ENCODE results near the gene ITPR1. TPM values are rescaled to one million over a fixed set of nuclear protein-coding genes. Genes with fewer than 3 reads are reported as not detected.

ITPR1 gene
- polyA plus RNA-seq, 1 donor from 2014 or later, result 2.1 TPM

- H3K27ac ChIP-seq (ENCODE audit: low read length), result no peak overlapping the region
- H3K9me2 ChIP-seq (ENCODE audit: insufficient read depth, low read length), result no peaks in the 10 kb centered on the region
- no peaks in the 10 kb centered on the region for H3K79me2 ChIP-seq (replicated peaks; ENCODE audit: insufficient read depth, low read length)
- H3K9ac ChIP-seq (ENCODE audit: low read length), result no peak overlapping the region
- no peaks in the 10 kb centered on the region for H3K36me3 ChIP-seq (ENCODE audit: insufficient read depth, low read length)
- TF ChIP-seq CTCF (IDR thresholded peaks at IDR 0.05; ENCODE audit: poor library complexity, severe bottlenecking), result no peak
- TF ChIP-seq RAD21 (conservative IDR thresholded peaks at IDR 0.05), result no peak
- no peak for TF ChIP-seq POLR2AphosphoS5 (IDR thresholded peaks at IDR 0.05)
- no peak for TF ChIP-seq SMC3 (conservative IDR thresholded peaks at IDR 0.05; ENCODE audit: poor library complexity)
- TF ChIP-seq TAF1 (IDR thresholded peaks at IDR 0.05; ENCODE audit: low read depth), result no peak
- no peak for TF ChIP-seq REST (IDR thresholded peaks at IDR 0.05; ENCODE audit: borderline replicate concordance)
- TF ChIP-seq EZH2 (IDR thresholded peaks at IDR 0.05; ENCODE audit: borderline replicate concordance, insufficient read depth, low read length, poor library complexity, severe bottlenecking), result no peak
- TF ChIP-seq MXI1 (conservative IDR thresholded peaks at IDR 0.05; ENCODE audit: poor library complexity, severe bottlenecking), result no peak
- no peak for TF ChIP-seq EP300 (conservative IDR thresholded peaks at IDR 0.05; ENCODE audit: poor library complexity, severe bottlenecking)
- H3K4me2 ChIP-seq (ENCODE audit: low read length), result no peak overlapping the region
- H3K27me3 ChIP-seq (ENCODE audit: insufficient read depth, low read depth, low read length), result no peaks in the 10 kb centered on the region
- no peak overlapping the region for H2AFZ ChIP-seq (ENCODE audit: low read depth, low read length)
- H3K9me3 ChIP-seq (ENCODE audit: low read length), result no peaks in the 10 kb centered on the region
- H3K4me3 ChIP-seq (ENCODE audit: low read length), result no peak overlapping the region
- no peaks in the 10 kb centered on the region for H4K20me1 ChIP-seq (ENCODE audit: insufficient read depth)
- H3F3A ChIP-seq (ENCODE audit: insufficient read depth, low read length, poor library complexity, severe bottlenecking), result no peaks in the 10 kb centered on the region
Observed at GRCh38 chr3:4642611-4643010, 149.5 kb downstream of the ITPR1 start.

- H3K9me2 ChIP-seq (ENCODE audit: insufficient read depth, low read length), result no peaks in the 10 kb centered on the region
- H3K9ac ChIP-seq (ENCODE audit: low read length), result no peak overlapping the region
- TF ChIP-seq SMC3 (conservative IDR thresholded peaks at IDR 0.05; ENCODE audit: poor library complexity), result no peak
- no peak for TF ChIP-seq REST (IDR thresholded peaks at IDR 0.05; ENCODE audit: borderline replicate concordance)
- TF ChIP-seq RAD21 (conservative IDR thresholded peaks at IDR 0.05), result no peak
- TF ChIP-seq POLR2AphosphoS5 (IDR thresholded peaks at IDR 0.05), result no peak
- TF ChIP-seq EZH2 (IDR thresholded peaks at IDR 0.05; ENCODE audit: borderline replicate concordance, insufficient read depth, low read length, poor library complexity, severe bottlenecking), result no peak
- TF ChIP-seq MXI1 (conservative IDR thresholded peaks at IDR 0.05; ENCODE audit: poor library complexity, severe bottlenecking), result no peak
- no peak for TF ChIP-seq TAF1 (IDR thresholded peaks at IDR 0.05; ENCODE audit: low read depth)
- no peak for TF ChIP-seq CTCF (IDR thresholded peaks at IDR 0.05; ENCODE audit: poor library complexity, severe bottlenecking)
- no peak for TF ChIP-seq EP300 (conservative IDR thresholded peaks at IDR 0.05; ENCODE audit: poor library complexity, severe bottlenecking)
- no peak overlapping the region for H3K4me2 ChIP-seq (ENCODE audit: low read length)
- H3F3A ChIP-seq (ENCODE audit: insufficient read depth, low read length, poor library complexity, severe bottlenecking), result no peaks in the 10 kb centered on the region
- H3K36me3 ChIP-seq (ENCODE audit: insufficient read depth, low read length), result no peaks in the 10 kb centered on the region
- H3K9me3 ChIP-seq (ENCODE audit: low read length), result no peaks in the 10 kb centered on the region
- no peak overlapping the region for H3K4me3 ChIP-seq (ENCODE audit: low read length)
- H4K20me1 ChIP-seq (ENCODE audit: insufficient read depth), result no peaks in the 10 kb centered on the region
- no peak overlapping the region for H2AFZ ChIP-seq (ENCODE audit: low read depth, low read length)
- no peak overlapping the region for H3K27ac ChIP-seq (ENCODE audit: low read length)
- no peaks in the 10 kb centered on the region for H3K79me2 ChIP-seq (replicated peaks; ENCODE audit: insufficient read depth, low read length)
- no peaks in the 10 kb centered on the region for H3K27me3 ChIP-seq (ENCODE audit: insufficient read depth, low read depth, low read length)
Observed at GRCh38 chr3:4643904-4644547, 150.9 kb downstream of the ITPR1 start.

Measured in neural cell (in vitro differentiated cells).